ENCODE measurements around the gene MAB21L3.

DNA sequence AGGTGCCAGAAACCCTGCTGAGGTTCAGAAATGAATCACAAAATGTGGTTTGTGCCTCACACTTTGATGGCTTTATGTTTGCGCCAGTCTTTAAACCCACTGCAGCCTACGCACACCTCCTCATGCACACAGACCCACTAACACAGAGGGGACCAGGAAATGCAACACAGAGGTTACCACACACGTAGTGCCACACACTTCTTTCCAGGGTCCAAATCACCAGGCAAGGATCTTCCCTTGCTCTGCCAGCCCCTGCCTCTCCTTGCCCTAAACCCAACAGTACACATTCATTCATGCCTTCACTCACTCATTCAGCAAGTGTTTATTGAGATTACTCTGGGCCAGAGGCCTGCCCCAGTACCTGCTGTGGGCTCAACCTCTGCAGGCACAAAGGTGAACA is 17.5 kb downstream of the MAB21L3 start:
- TF ChIP-seq EZH2 (IDR thresholded peaks at IDR 0.05; ENCODE audit: insufficient read depth, low read length): no peak
- TF ChIP-seq, protein P1, sequence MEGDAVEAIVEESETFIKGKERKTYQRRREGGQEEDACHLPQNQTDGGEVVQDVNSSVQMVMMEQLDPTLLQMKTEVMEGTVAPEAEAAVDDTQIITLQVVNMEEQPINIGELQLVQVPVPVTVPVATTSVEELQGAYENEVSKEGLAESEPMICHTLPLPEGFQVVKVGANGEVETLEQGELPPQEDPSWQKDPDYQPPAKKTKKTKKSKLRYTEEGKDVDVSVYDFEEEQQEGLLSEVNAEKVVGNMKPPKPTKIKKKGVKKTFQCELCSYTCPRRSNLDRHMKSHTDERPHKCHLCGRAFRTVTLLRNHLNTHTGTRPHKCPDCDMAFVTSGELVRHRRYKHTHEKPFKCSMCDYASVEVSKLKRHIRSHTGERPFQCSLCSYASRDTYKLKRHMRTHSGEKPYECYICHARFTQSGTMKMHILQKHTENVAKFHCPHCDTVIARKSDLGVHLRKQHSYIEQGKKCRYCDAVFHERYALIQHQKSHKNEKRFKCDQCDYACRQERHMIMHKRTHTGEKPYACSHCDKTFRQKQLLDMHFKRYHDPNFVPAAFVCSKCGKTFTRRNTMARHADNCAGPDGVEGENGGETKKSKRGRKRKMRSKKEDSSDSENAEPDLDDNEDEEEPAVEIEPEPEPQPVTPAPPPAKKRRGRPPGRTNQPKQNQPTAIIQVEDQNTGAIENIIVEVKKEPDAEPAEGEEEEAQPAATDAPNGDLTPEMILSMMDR (IDR thresholded peaks at IDR 0.05; ENCODE audit: insufficient read depth, low read depth, low read length): no peak
